H1 (cell line): Measurements from ENCODE around the gene LAMC3. TPM values are rescaled to one million over a fixed set of nuclear protein-coding genes. Genes with fewer than 3 reads are reported as not detected.

Experiments
- CTCF ChIA-PET: fragments of 300-600 bp; sonication (Branson Sonifier 250); formaldehyde crosslinking; loops from one replicate; lab custom pipeline; 2021; ENCODE audit not compliant: partially characterized antibody; lab: Charles Lee
- POLR2A ChIA-PET: fragments of 300-600 bp; sonication (Branson Sonifier 250); formaldehyde crosslinking; loops from one replicate; lab custom pipeline; 2021; ENCODE audit warnings: inconsistent platforms; ENCODE audit not compliant: partially characterized antibody; lab: Charles Lee
- DNase-seq, 2 experiments: peaks; one replicate each; pipeline versions ENCODE4 v3.0.0 to v3.0.0-alpha.2; 2010 to 2022; ENCODE audit warnings: low spot score in 2 of 2, low read depth in 1 of 2, mixed read lengths in 1 of 2
- FAIRE-seq: peaks from 2 replicates; lab custom pipeline; 2011; peaks lifted over from hg19 to GRCh38; lab: Jason Lieb, UNC
- H2AFZ ChIP-seq: 2 replicates; pipeline ENCODE4 v1.8.1; 2012; ENCODE audit warnings: low read length, inconsistent platforms
- H2AK5ac ChIP-seq: 2 replicates; pipeline ENCODE4 v1.6.1; 2013; ENCODE audit warnings: low read depth, low read length
- H2BK120ac ChIP-seq: replicated peaks from 2 replicates; pipeline ENCODE3; 2013; ENCODE audit warnings: low read depth, low read length, inconsistent platforms
- H2BK12ac ChIP-seq: 2 replicates; pipeline ENCODE4 v1.6.1; 2013; ENCODE audit warnings: low read depth, low read length
- H2BK15ac ChIP-seq: 2 replicates; pipeline ENCODE4 v1.6.1; 2013; ENCODE audit warnings: low read length
- H2BK20ac ChIP-seq: 2 replicates; pipeline ENCODE4 v1.6.1; 2013; ENCODE audit warnings: low read length
- H2BK5ac ChIP-seq: 2 replicates; pipeline ENCODE4 v1.6.1; 2013; ENCODE audit warnings: low read depth, low read length
- H3K14ac ChIP-seq: 2 replicates; pipeline ENCODE4 v1.6.1; 2013; ENCODE audit warnings: inconsistent platforms; ENCODE audit not compliant: insufficient read length
- H3K18ac ChIP-seq: 2 replicates; pipeline ENCODE4 v1.6.1; 2013; ENCODE audit warnings: low read length; ENCODE audit errors: extremely low read depth
- H3K23ac ChIP-seq: 2 replicates; pipeline ENCODE4 v1.6.1; 2013; ENCODE audit warnings: inconsistent platforms; ENCODE audit not compliant: insufficient read length
- H3K23me2 ChIP-seq: 2 replicates; pipeline ENCODE4 v1.6.1; 2013; ENCODE audit warnings: low read depth, low read length
- H3K27ac ChIP-seq: 2 replicates; pipeline ENCODE4 v1.6.1; 2011; ENCODE audit warnings: low read depth, low read length, inconsistent platforms
- H3K27me3 ChIP-seq, 4 experiments: replicated peaks in 1 of 4; 1 replicate in 1 of 4; 2 replicates in 3 of 4; pipeline versions ENCODE4 v1.6.1 to v1.8.1; 2011 to 2013; ENCODE audit warnings: low read length in 3 of 4, mild to moderate bottlenecking in 3 of 4, inconsistent platforms in 2 of 4, mixed read lengths in 2 of 4, moderate library complexity in 1 of 4; ENCODE audit not compliant: control insufficient read depth in 3 of 4, insufficient read depth in 3 of 4; ENCODE audit errors: extremely low read depth in 1 of 4
- H3K36me3 ChIP-seq, 4 experiments: 2 replicates each; pipeline versions ENCODE4 v1.6.1 to v1.8.1; 2011 to 2013; ENCODE audit warnings: mild to moderate bottlenecking in 4 of 4, low read length in 3 of 4, moderate library complexity in 2 of 4, control low read depth in 1 of 4, inconsistent platforms in 1 of 4; ENCODE audit not compliant: insufficient read depth in 4 of 4, control insufficient read depth in 2 of 4
- H3K4ac ChIP-seq: replicated peaks from 2 replicates; pipeline ENCODE3; 2013; ENCODE audit warnings: low read length, low read depth, mixed read lengths, inconsistent platforms; ENCODE audit not compliant: insufficient read length
- H3K4me1 ChIP-seq, 4 experiments: replicated peaks in 1 of 4; 1 replicate in 1 of 4; 2 replicates in 3 of 4; pipeline versions ENCODE4 v1.6.1 to v1.8.1; 2011 to 2013; ENCODE audit warnings: low read length in 3 of 4, inconsistent platforms in 2 of 4, mixed read lengths in 1 of 4; ENCODE audit not compliant: insufficient read depth in 4 of 4, control insufficient read depth in 3 of 4
- H3K4me2 ChIP-seq, 2 experiments: 2 replicates each; pipeline versions ENCODE4 v1.6.1 to v1.8.1; 2011 to 2013; ENCODE audit warnings: low read depth in 2 of 2, low read length in 2 of 2, control low read depth in 1 of 2, inconsistent platforms in 1 of 2, mild to moderate bottlenecking in 1 of 2; ENCODE audit not compliant: insufficient read depth in 1 of 2
- H3K4me3 ChIP-seq, 4 experiments: fragments of 200-600, 300-600 bp in 1 of 4; sonication (generic), shearing (Covaris generic), sonication (Bioruptor Twin) in 1 of 4; 2 replicates each; pipeline versions ENCODE4 v1.5.1 to v1.8.1; 2011 to 2016; ENCODE audit warnings: low read length in 4 of 4, low read depth in 3 of 4, control low read depth in 2 of 4, inconsistent platforms in 2 of 4, mild to moderate bottlenecking in 2 of 4, mixed read lengths in 1 of 4, moderate library complexity in 1 of 4; ENCODE audit not compliant: insufficient read depth in 2 of 4; ENCODE audit errors: extremely low read depth in 1 of 4
- H3K56ac ChIP-seq: replicated peaks from 2 replicates; pipeline ENCODE3; 2013; ENCODE audit warnings: low read depth, mild to moderate bottlenecking, mixed read lengths, low read length, inconsistent platforms; ENCODE audit not compliant: insufficient read length
- H3K79me1 ChIP-seq: 2 replicates; pipeline ENCODE4 v1.6.1; 2013; ENCODE audit warnings: low read depth, low read length, control low read depth
- H3K79me2 ChIP-seq, 2 experiments: 2 replicates each; pipeline versions ENCODE4 v1.6.1 to v1.8.1; 2012 to 2013; ENCODE audit warnings: low read length in 2 of 2, mild to moderate bottlenecking in 2 of 2, inconsistent platforms in 1 of 2; ENCODE audit not compliant: insufficient read depth in 2 of 2, control insufficient read depth in 1 of 2
- H3K9ac ChIP-seq, 4 experiments: replicated peaks in 1 of 4; 1 replicate in 1 of 4; 2 replicates in 3 of 4; pipeline versions ENCODE4 v1.6.1 to v1.8.1; 2011 to 2013; ENCODE audit warnings: low read depth in 3 of 4, low read length in 3 of 4, control low read depth in 2 of 4, mild to moderate bottlenecking in 2 of 4, moderate library complexity in 2 of 4, inconsistent platforms in 1 of 4; ENCODE audit errors: extremely low read depth in 1 of 4
- H3K9me3 ChIP-seq, 2 experiments: 2 replicates each; pipeline versions ENCODE4 v1.6.1 to v1.8.1; 2012 to 2013; ENCODE audit warnings: mild to moderate bottlenecking in 2 of 2, moderate library complexity in 2 of 2, control low read depth in 1 of 2, inconsistent platforms in 1 of 2, low read depth in 1 of 2, low read length in 1 of 2, mixed read lengths in 1 of 2; ENCODE audit not compliant: insufficient read depth in 2 of 2
- H4K20me1 ChIP-seq, 2 experiments: replicated peaks in 1 of 2; 2 replicates each; pipeline versions ENCODE3 to v1.8.1; 2011 to 2013; ENCODE audit warnings: inconsistent platforms in 2 of 2, low read length in 2 of 2, mild to moderate bottlenecking in 1 of 2; ENCODE audit not compliant: insufficient read depth in 2 of 2, control insufficient read depth in 1 of 2
- H4K5ac ChIP-seq: 2 replicates; pipeline ENCODE4 v1.6.1; 2013; ENCODE audit warnings: low read length, low read depth, mixed read lengths, inconsistent platforms; ENCODE audit not compliant: insufficient read length
- H4K8ac ChIP-seq: 2 replicates; pipeline ENCODE4 v1.8.0; 2013; ENCODE audit warnings: mild to moderate bottlenecking, moderate library complexity, low read length, inconsistent platforms; ENCODE audit not compliant: insufficient read depth; ENCODE audit errors: extremely low read depth
- H4K91ac ChIP-seq: replicated peaks from 2 replicates; pipeline ENCODE3; 2013; ENCODE audit warnings: low read length, mixed read lengths, inconsistent platforms; ENCODE audit not compliant: insufficient read length
- BACH1 ChIP-seq: IDR thresholded peaks from 2 replicates; pipeline ENCODE4 v1.6.1; 2012; ENCODE audit warnings: low read length, improper control_type of control experiment
- CHD2 ChIP-seq: IDR thresholded peaks from 2 replicates; pipeline ENCODE4 v1.6.1; 2012; ENCODE audit warnings: low read length, improper control_type of control experiment
- CTCF ChIP-seq, 3 experiments: IDR thresholded peaks; 1 replicate in 2 of 3; 2 replicates in 1 of 3; pipeline versions ENCODE4 v1.5.1 to v1.6.1; 2011; ENCODE audit warnings: low read length in 3 of 3, mild to moderate bottlenecking in 3 of 3, inconsistent platforms in 2 of 3, low read depth in 1 of 3, moderate library complexity in 1 of 3; ENCODE audit not compliant: insufficient read depth in 1 of 3; ENCODE audit errors: control extremely low read depth in 1 of 3
- GTF2F1 ChIP-seq: IDR thresholded peaks from 2 replicates; pipeline ENCODE4 v1.6.1; 2012; ENCODE audit warnings: low read depth, low read length, improper control_type of control experiment, borderline replicate concordance
- KDM5A ChIP-seq: fragments of 200-600 bp; IDR thresholded peaks from 2 replicates; pipeline ENCODE4 v1.7.1; 2012; ENCODE audit warnings: mild to moderate bottlenecking, low read length, inconsistent platforms, mixed read lengths
- SRF ChIP-seq: IDR thresholded peaks from 2 replicates; pipeline ENCODE4 v1.6.1; 2011; ENCODE audit warnings: mild to moderate bottlenecking, low read depth, low read length, moderate library complexity
- TBP ChIP-seq: IDR thresholded peaks from 2 replicates; pipeline ENCODE4 v1.6.1; 2011; ENCODE audit warnings: low read depth, low read length, improper control_type of control experiment
- USF2 ChIP-seq: IDR thresholded peaks from 2 replicates; pipeline ENCODE4 v1.6.1; 2011; ENCODE audit warnings: low read length, improper control_type of control experiment
- WGBS, 2 experiments: shearing (Covaris generic) in 1 of 2; methylation state at CpG; one replicate each; pipeline versions ENCODE4 v1.1.6 to v1.1.7; 2013 to 2015; ENCODE audit warnings: low lambda C conversion rate in 2 of 2, mixed read lengths in 2 of 2, inconsistent platforms in 1 of 2, low coverage in 1 of 2, missing lambda C conversion rate in 1 of 2; ENCODE audit not compliant: insufficient replicate concordance in 2 of 2, insufficient coverage in 1 of 2, insufficient read length in 1 of 2; ENCODE audit errors: extremely low coverage in 1 of 2, missing lambda C conversion rate in 1 of 2; 5-methylcytosine and 5-hydroxymethylcytosine counted together
- polyA plus RNA-seq, 7 experiments: library from polyadenylated mRNA; depleted of rRNA in 3 of 7; stranded (reverse) in 5 of 7; unstranded in 2 of 7; fragments of >200 nt in 5 of 7; fragments of 200-250 nt in 2 of 7; gene quantifications; 1 replicate in 5 of 7; 2 replicates in 1 of 7; 4 replicates in 1 of 7; pipeline versions ENCODE4 v1.2.1 to v1.2.3, GENCODE V29; 2011 to 2013; ENCODE audit warnings: missing spikeins in 2 of 7, mixed read lengths in 2 of 7
- total RNA-seq: library from RNA; stranded (reverse); fragmentation: NEBNext Ultra II Directional; extraction: Animal tissue kit (Norgen Biotek cat#: 25700); gene quantifications from 2 replicates; pipeline ENCODE4 v1.2.1, GENCODE V29; 2021

The LAMC3 gene
- total and polyA plus RNA-seq, 2 of the 8 experiments (the other 6 are each of a cell fraction or from before 2014, with no cell fraction given), result 9.3 to 12.3 TPM

GRCh38 chr9:131129183-131129582 is 120.2 kb downstream of the LAMC3 start:
- H3K36me3 ChIP-seq, result peaks cover 14 to 59% (median 43%) of the 10 kb centered on the region in 4 experiments; a peak in 7 of 8 replicates
- POLR2A ChIA-PET, result interaction anchor here (32.4 kb wide), 1 partner anchor 26 kb away, joined by 751 read pairs; the partner anchor contains the start of gene AIF1L

More at GRCh38 chr9:131129183-131129582, 120.2 kb downstream of the LAMC3 start:
- Histone ChIP-seq H3K14ac (no peak overlapping the region), H4K20me1 (peaks cover 0 to 8% of the 10 kb centered on the region in 2 experiments), H4K5ac (no peak overlapping the region), H3K27ac (no peak overlapping the region), H2BK12ac (no peak overlapping the region), H3K56ac (no peak overlapping the region), H2BK20ac (no peak overlapping the region), H3K79me2 (peaks cover 0 to 16% of the 10 kb centered on the region in 2 experiments; a peak in 2 of 4 replicates), H2BK120ac (no peak overlapping the region), H2BK15ac (no peak overlapping the region), H3K4me3 (no peak overlapping the region), H3K4me2 (no peak overlapping the region), H3K27me3 (no peaks in the 10 kb centered on the region), H2AK5ac (no peak overlapping the region), H2BK5ac (no peak overlapping the region), H3K9ac (no peak overlapping the region), H2AFZ (no peak overlapping the region), H4K8ac (no peak overlapping the region), H3K23me2 (peaks cover 7% of the 10 kb centered on the region; the same call in 1 of the 2 replicates), H3K9me3 (no peaks in the 10 kb centered on the region), H3K4me1 (peaks cover 0 to 3% (median 0%) of the 10 kb centered on the region in 4 experiments; a peak in 1 of 7 replicates), H3K4ac (no peak overlapping the region), H4K91ac (no peak overlapping the region), H3K23ac (no peak overlapping the region), H3K79me1 (peaks cover 6% of the 10 kb centered on the region), H3K18ac (no peak overlapping the region)
- TF ChIP-seq CHD2 (no peak), KDM5A (no peak), SRF (no peak), TBP (no peak), BACH1 (no peak), CTCF (IDR thresholded peaks at IDR 0.05; ENCODE audit: control extremely low read depth in 1 of 3, insufficient read depth in 1 of 3, low read depth in 1 of 3, low read length in 3 of 3) (no peak), USF2 (no peak), GTF2F1 (no peak)
- CTCF ChIA-PET, result no interaction called here
- DNase-seq (no peak), FAIRE-seq (no peak)
- WGBS, 2 experiments, result 84% methylated on average over 3 of the region's 3 CpGs; no CpG with 5 or more reads in 1 of the 2 experiments
